A172 (cell line): ENCODE measurements around the gene NFYB. TPM values are rescaled to one million over a fixed set of nuclear protein-coding genes. Genes with fewer than 3 reads are reported as not detected.
"Not testable (repeated sequence)": the region's sequence is repeated elsewhere in the genome, so short reads cannot be mapped to it uniquely, and the experiment has no call there.

Experiments used
- DNase-seq: peaks from one replicate; pipeline ENCODE4 v3.0.0-alpha.2; 2015; ENCODE audit warnings: low spot score
- total RNA-seq: library from RNA; depleted of rRNA; stranded (reverse); fragments of >200 nt; shearing (Covaris generic); gene quantifications from 2 replicates; pipeline ENCODE4 v1.2.3, GENCODE V29; 2014; rRNA removed

Gene NFYB
- 33.6 and 34.9 TPM in 2 replicates for total RNA-seq

DNA sequence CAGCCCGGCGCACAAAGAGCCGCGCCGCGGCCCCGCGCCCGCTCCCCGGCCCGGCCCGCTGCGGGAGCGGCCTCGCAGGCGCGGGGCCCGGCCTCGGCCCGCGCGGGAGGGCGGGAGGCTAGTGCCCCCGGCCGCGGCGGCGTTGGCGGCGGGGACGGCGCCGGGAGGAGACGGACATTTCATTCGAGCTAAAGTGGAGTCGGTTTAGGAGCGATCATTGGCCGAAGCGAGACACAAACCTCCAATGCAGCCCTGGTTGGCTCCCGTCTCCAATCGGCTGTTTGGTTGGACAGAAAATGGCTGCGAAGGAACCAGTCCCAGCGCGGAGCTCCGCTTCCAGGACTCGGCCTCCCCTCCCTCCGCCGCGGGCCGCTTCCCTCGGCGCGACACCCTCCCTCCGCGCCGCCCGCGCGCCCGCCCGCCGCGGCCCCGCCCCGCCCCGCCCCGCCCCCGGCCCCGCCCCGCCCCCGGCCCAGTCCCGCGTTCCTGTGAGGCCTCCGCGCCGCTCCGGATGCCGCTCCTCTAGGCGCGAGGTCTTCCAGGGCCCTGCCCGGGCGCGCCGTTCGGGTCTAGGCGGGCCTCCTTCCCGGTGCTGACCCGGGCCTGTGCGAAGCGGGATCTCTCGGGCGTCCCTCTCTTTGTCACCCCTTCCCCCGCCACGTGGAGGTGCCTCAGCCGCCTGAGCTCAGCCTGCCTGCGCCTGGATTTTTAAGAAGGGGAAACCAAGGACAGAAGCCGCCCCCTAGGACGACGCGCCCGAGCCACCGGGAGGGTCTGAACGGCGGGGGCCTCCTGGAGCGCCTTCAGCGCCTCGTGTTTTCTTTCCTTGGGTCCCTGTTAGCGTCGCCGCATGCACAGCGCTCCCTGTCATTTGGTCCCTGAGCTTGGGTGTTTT is at the start of gene NFYB:
NFYB (minus strand) TSS at position 309 of the 895 bp plus-strand sequence. CDS start 2,757 bp downstream, outside the sequence.
- peak; percentile 93 for DNase-seq

DNA sequence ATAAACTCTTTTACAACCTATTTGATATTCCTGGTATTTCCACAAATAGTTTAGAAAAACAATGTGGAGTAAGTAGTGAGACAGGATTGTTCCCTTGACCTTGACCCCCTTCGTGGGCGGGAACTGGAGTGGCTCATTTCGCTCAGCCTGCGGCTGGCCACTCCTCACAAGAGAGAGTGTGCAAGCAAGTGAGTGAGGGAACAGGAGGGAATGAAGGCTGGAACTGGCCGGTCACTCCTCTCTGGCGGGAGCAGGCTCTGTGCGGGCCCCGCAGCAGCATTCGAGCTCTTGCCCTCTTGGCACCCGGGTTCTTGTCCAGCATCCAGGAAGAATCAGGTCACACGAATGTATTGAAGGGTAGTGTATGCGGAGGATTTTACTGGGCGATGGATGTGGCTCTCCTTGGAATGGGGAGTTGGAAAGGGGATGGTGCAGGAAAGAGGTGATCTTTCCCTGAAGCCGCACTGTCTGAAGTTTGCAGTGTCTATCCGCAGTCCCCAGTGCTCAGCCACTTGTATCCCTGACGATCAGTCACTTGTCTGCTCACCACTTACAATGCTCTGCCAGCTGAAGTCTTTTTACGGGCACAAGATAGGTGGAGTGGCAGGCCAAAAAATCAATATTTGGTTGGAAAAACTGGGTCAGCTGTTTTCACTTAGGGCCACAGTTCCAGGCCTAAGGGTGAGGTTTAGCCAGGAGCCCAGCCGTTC is 49.6 kb upstream of the NFYB start:
- DNase-seq: no peak

DNA sequence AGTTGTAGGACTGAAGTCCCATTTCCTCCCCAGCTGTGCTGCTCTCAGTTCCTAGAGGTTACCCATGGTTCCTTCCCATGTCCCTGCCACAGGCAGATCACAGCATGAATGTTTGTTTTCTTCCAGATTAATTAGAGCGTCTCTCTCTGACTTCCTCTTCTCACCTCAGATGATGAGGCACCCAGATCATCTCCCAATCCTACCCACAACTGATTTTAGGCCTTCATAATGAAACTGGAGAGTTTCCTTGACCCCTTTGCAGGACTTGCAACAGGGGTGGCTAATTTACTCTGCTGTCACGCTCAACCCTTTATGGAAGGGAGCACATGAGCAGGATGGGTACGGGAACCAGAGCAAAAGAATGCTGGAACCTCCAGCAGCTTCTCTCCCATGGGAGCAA is 45.4 kb upstream of the NFYB start:
- no peak for DNase-seq

DNA sequence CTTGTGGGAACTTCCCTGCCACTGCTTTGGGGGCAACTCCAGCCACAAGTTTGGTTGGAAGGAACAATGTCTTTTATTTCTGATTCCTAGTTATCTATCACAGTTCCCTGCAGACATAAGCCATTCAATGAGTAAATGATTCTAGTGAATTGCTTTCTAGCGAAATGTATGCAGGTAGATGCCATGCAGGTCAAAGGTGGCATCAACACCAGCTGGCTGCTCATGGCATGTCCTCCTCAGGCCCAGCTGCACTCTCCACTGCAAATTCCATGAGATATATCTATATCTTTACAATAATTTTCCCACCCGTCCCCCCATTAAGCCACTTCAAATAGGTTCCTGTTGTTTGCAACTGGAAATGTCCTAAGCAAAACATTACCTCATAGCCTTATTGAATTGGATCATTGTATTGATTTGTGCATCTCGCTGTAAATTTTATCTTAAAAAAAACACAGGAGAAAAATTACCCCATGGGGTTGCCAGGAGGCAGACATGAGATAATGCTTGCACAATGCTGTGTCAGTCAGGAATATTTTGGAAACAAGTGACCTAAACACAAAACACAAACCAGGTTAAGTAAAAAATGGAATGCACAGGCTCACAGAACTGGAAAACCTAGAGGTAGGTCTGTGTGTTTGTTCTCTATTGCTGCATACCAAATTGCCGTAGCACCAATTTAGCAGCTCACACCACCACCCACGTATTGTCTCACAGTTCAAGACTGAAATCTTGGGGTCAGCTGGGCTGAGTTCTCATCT is 44.8 kb upstream of the NFYB start:
- DNase-seq: no peak

DNA sequence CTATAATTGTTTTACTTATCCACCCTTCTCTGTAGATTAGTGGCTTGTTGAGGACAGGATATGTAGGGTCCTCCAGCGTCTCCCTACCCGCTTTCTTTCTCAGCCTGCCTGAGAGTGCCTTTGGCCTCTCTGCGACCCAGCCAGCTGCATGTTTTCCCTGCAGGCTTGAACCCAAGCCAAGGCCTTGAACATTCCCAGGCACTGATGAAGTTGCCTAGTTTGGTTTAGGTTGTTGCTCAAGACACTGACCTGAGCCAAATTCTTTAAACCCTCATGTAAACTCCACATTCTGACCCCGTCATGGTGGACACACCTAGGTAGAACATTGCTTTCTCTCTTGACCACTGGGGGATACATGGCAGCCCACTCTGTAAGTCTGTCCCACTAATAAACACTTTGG is 44.1 kb upstream of the NFYB start:
- DNase-seq: no peak

DNA sequence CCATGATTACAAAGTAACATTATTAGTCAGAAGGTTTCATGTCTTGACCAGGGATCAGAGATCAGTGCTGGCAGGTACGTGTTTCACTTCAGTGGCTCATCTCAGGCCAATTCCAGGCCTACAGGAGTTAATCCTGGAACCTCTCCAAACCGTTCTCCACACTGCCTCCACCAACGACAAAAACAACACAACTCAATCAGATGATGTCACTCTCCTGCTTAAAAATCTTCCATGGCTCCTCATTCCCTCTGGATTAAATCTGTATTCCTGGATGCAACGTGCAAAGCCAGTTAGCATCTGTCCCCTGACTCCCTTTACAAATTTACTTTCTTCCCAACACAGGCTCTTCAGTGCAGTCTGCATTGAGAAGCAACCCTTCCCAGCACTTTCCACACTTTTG is 43.3 kb upstream of the NFYB start:
- DNase-seq: no peak

DNA sequence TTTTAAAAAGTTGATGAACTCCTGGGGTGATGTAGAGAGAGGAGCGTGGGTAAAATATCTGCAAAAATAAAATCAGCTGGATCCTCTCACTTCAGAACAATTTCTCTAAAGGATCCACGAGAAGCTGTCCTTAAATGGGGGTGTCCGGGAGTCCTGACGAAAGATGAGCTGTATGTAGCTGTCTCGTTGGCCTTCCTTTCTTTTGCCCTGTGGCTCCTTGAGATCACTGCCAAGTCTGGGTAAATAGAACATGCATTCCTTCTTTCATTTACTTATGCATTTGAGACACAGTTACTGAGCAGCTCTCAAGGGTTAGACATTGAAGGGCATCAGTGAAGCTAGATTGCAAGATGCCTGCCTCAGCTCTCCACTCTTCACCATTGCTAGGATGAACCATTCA is 42.4 kb upstream of the NFYB start:
- DNase-seq: no peak

DNA sequence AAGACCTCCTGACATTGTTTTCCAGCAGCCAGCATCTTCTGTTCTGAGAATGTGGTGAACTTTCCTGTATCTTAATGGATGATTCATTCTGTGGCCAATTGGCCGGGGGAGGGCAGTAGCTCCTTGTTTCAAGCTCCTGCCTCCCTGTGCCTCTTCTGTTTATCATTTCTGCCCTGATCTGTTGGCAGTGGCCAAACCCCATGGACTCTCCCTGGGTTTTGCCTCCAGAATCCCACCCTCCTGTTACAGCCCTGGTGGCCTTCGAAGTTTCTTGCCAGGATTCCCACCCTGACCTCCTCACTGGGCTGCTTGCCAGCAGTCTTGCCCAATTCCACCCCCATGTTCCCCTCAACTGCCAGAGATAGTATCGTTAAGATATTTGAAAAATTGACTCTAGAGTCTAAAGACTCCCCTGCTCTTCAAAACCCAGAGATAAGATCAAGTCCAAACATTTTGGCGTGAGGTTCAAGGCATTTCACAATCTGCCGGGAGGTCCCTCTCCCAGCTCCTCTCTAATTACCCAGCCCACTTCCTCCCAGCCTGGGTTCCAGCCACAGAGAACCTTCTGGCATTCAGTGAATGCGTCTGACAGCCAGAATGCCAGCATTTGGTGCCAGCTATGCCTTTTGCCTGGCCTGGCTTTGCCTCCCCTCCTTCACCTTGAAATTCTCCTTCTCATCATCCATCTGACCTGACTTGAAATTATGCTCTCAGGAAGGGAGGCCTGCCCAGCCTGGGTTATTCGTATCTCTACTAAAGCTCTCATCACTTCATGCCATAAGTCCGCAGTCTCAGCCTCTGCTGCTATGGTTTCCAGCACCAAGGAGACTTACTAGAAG is 39.9 kb upstream of the NFYB start:
- DNase-seq: peak; percentile 86

DNA sequence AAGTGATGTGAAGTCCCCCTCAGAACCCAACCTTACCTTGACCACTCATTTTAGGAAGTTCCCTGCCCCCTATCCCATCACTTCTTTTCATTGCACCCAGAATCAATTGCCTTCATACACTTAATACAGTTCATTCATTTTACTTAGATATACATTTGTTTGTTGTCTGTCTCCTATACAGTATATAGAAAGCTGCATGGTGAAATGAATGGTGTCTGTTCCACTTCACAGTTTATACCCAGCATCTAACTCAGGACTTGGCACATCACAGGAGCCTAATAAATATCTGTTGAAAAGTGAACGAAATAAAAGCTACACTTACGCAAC is 39.3 kb upstream of the NFYB start:
- no peak for DNase-seq

DNA sequence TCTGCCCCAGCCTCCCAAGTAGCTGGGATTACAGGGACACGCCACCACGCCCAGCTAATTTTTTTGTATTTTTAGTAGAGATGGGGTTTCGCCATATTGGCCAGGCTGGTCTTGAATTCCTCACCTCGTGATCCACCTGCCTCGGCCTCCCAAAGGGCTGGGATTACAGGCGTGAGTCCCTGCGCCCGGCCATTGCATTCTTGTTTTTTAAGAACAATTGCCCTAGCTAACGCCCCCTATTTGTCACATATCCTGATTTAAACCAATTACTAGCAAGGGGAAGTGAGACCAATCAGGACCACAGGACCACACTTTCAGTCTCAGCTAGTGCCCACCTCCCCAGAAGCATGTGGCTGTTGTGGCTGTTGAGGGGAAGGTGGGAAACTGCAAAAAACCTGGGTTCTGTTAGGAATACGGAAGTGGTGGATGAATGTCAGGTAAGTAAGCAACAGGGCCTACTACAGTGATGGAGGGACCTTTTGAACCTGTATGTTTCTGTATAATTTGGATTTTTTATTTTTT is 37.8 kb upstream of the NFYB start:
- DNase-seq: no peak

DNA sequence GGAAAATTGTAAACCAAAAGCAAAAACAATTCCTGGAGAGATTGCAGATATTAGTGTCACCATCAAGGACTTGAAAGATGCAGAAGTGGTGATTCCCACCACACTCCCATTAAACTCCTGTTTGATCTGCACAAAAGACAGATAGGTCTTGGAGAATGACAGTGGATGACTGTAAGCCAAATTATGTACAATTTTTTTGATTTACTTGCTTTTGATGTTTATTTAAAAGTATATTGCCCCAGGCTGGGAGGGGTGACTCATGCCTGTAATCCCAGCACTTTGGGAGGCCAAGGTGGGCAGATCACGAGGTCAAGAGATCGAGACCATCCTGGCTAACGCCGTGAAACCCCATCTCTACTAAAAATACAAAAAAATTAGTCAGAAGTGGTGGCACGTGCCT is 35.8 kb upstream of the NFYB start:
- DNase-seq: not testable (repeated sequence)

DNA sequence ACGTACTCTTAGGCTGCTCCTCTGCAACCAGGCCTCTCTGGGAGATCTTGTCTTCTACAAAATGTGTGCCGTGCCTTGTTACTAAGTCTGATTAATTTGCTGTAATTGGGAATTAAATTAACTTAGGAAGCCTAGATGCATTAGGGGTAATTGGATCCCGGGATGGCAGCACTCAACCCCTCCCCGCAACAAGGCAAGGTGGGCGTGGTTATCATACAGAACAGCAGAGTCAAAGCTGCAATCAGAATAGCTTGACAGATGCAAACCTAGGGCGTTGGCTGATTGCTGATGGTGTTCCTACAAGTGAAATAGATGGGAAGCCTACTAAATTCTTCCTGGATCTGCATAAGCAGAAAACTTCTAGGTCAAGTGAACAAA is 34.5 kb upstream of the NFYB start:
- no peak for DNase-seq

DNA sequence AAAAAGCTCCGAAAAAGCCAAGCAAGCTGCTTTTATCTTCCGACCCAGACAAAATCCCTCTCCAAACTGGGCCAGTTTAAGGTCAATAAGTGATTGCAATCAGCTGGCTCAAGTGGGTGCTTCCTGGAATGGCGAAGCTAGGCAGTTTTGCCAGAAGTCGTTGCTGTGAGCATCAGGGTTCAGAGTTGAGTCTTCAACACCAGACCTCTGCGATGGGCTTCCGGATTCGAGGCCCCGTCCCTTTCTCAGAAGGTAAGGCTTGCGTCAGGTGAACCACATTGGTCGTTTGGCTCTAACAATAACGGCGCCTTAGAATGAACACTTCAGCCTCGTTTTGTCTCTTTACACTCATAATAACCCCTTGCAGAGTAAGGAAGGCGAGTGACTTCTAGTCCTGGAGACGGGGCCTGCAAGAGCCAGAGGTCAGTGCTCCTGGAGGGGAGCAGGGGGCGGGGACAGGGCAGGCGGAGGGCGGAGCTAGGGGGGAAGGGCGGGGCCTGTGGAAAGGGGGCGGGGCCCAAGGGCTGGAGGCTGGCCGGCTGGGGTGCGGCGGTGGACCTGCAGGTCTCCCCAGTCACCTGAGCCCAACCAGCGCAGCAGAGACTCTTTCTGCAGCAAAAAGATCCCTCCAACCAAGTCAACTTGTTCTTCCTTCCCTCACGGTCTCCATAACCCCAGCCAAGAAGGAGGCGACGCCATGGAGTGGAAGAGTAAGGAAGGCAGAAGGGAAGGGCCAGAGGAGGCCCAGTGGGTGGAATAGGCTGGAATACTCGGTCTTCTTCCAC is 34.0 kb upstream of the NFYB start:
- no peak for DNase-seq

DNA sequence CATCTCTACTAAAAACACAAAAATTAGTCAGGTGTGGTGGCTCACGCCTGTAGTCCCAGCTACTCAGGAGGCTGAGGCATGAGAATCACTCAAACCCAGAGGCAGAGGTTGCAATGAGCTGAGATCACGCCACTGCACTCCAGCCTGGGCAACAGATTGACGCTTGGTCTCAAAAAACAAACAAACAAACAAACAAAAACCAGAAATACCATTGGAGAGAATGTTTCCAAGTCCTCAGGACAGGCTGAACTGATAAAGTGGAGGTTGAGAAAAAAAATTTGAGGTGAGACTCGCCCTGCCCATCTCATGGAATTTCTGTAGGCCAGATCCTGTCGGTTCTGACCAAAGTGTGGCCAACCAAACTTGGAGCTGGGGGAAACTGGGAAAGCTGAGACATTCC is 30.6 kb upstream of the NFYB start:
- DNase-seq: no peak

DNA sequence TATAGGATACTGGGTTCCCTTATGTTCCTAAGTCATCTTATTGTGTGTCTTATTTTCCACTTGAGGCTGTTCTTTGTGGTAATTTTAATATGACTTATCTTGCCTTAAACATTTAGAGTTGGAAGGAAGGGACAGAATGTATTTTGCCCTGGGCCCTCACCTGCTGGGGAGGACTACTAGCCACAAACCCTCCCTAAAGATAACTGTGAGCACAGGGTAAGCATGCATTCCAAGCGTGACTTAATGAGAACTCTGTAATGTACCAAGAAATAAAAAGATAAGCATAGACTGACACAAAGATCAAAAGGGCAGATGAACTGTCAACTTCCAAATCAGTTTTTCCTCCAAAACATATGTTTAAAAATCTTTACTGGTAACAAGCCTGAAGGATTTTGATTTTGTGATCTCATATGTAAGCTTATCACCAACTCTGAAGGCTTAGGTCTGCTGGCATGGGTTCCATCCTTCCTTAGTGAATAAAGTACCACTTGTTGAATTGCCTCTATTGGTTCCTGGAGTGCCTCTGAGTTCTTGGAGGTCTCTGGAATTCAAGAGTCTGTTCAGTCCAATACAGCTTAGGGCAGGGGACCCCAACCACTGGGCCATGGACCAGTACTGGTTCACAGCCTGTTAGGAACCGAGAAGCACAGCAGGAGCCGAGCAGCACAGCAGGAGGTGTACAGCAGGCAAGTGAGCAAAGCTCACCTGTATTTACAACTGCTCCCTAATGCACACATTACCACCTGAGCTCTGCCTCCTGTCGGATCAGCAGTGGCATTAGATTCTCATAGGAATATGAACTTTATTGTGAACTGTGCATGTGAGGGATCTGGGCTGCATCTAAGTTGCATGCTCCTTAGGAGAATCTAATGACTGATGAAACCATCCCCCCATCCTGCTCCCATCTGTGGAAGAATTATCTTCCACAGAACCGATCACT is 29.8 kb upstream of the NFYB start:
- no peak for DNase-seq

DNA sequence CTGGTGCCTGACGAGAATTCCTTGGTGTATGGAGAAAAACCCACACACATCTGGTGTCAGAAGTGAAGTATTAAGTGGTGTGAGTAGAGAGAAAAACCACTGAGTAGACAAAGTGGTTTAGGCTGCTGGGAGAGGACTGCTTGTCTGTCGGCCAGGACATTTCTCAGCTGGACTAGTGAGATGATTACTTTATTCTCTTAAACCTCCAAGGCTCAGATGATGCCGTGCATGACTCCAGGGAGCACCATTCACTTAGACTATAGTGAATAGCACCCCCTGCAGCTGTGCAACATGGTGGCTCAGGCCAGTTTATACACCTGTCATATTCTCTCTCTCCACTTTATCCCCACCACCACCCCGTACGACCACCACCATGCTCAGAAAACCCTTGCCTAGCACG is 28.5 kb upstream of the NFYB start:
- DNase-seq: no peak

DNA sequence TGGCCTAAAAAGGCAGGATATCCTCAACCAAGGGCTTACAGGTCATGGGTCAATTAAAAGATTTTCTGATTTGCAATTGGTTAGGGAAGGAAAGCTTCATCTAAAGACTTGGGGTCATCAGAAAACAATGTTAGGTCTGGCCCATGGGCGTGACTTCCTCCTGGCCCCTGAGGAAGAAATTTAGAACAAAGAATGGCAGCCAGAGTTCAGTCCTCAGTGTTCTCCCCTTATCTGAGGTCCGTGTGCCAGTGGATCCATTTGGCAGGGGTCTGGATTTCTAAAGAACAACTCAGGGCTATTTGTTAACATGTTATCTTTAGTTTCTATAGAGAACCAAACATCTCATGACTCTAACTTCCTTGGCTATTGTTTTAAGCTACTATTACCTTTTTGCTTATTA is 27.8 kb upstream of the NFYB start:
- no peak for DNase-seq

DNA sequence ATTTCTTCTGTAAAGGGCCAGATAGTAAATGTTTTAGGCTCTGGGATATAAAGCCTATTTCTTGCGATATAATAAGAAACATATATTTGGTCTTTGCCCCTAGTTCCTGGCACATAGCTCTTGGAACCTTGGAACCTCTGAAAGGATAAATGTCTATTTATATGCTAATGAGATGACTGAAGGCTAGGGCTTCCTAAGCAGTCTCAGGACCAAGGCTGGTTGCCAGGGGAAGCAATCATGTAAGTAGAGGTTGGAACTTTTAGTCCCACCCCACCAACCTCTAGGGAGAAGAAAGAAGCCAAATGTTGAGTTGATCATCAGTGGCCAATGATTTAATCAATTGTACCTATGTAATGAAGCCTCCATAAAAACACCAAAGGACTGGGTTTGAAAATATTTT is 26.6 kb upstream of the NFYB start:
- no peak for DNase-seq

DNA sequence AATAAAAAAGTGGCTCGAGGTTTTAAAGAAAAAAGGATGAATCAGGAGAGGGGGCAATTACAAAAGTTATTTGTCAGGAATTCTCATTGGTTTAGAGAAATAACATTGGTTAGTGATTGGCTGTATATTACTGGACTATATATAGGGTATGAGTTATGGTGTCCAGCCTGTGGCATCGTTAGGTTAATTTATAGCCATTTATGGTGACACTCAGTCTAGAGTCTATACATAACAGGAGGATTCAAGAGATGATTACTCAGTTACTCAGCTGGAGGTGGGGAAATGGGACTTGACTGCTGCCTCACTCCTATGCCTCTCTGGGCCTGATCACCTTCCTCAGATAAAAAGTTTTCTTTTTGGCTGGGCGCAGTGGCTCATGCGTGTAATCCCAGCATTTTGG is 25.6 kb upstream of the NFYB start:
- peak; percentile 48 for DNase-seq

DNA sequence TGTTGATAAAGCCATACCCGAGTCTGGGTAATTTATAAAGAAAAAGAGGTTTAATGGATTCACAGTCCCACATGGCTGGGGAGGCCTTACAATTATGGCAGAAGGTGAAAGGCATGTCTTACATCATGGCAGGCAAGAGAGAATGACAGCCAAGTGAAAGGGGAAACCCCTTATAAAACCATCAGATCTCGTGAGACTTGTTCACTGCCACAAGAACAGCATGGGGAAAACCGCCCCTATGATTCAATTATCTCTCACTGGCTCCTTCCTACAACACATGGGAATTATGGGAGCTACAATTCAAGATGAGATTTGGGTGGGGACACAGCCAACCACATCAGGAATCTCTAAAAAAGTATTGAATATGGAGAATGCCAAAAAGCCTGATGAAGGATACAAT is 25.0 kb upstream of the NFYB start:
- peak; percentile 38 for DNase-seq
